Ectodermal cell (in vitro differentiated cells): Measurements from ENCODE around the gene TENT4B.

Source experiments
- H3K27ac ChIP-seq: 2 replicates; pipeline ENCODE4 v1.7.0; 2013; ENCODE audit warnings: mild to moderate bottlenecking, low read depth, low read length; ENCODE audit not compliant: insufficient read depth, poor library complexity, severe bottlenecking
- H3K27me3 ChIP-seq: 2 replicates; pipeline ENCODE4 v1.7.0; 2013; ENCODE audit warnings: mild to moderate bottlenecking, low read length; ENCODE audit not compliant: insufficient read depth, control insufficient read depth, poor library complexity, severe bottlenecking
- H3K36me3 ChIP-seq: one replicate; pipeline ENCODE4 v1.7.0; 2013; ENCODE audit warnings: low read length; ENCODE audit not compliant: control insufficient read depth, insufficient read depth
- H3K4me1 ChIP-seq: one replicate; pipeline ENCODE4 v1.7.0; 2013; ENCODE audit warnings: low read length; ENCODE audit not compliant: control insufficient read depth, insufficient read depth
- H3K4me3 ChIP-seq: 2 replicates; pipeline ENCODE4 v1.7.0; 2013; ENCODE audit warnings: low read depth, low read length, control low read depth; ENCODE audit not compliant: insufficient read depth
- H3K9me3 ChIP-seq: 2 replicates; pipeline ENCODE4 v1.7.0; 2013; ENCODE audit warnings: mild to moderate bottlenecking, low read length, moderate library complexity; ENCODE audit not compliant: control insufficient read depth
- WGBS, 2 experiments: methylation state at CpG; one replicate each; pipeline ENCODE4 v1.1.7; 2013; ENCODE audit warnings: missing lambda C conversion rate in 2 of 2; 5-methylcytosine and 5-hydroxymethylcytosine counted together

TENT4B gene

DNA sequence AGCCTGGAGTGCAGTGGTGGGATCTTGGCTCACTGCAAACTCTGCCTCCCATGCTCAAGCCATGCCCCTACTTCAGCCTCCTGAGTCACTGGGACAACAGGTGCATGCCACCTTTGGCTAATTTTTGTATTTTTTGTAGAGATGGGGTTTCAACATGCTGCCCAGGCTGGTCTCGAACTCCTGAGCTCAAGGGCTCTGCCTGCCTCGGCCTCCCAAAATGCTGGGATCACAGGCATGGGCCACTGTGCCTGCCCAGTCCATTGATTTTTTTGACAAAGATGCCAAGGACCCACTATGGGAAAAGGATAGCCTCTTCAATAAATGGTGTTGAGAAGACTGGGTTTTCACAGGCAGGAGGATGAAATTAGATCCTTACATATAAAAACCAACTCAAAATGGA lies 102.4 kb downstream of the TENT4B start:
- peaks cover 26% of the 10 kb centered on the region for H3K4me1 ChIP-seq
- 88 to 94% methylated on average over 2 of the region's 2 CpGs for WGBS, 2 experiments
- no peaks in the 10 kb centered on the region for H3K27me3 ChIP-seq
- H3K9me3 ChIP-seq = no peaks in the 10 kb centered on the region
- H3K36me3 ChIP-seq = no peaks in the 10 kb centered on the region
- H3K27ac ChIP-seq = no peak overlapping the region
- H3K4me3 ChIP-seq = no peak overlapping the region

DNA sequence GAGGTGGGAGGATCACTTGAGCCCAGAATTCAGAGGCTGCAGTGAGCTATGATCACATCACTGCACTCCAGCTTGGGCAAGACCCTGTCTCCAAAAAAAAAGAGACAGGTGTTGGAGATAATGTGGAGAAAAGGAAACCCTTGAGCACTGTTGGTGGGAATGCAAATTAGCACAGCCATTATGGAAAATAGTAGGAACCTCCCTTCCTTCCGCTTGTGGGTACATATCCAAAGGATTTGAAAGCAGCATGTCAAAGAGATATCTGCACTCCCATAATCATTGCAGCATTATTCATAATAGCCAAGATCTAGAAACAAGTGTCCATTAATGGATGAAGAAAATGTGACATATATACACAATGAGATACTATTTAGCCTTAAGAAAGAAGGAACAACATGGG lies 103.5 kb downstream of the TENT4B start:
- Histone ChIP-seq H3K27me3 (no peaks in the 10 kb centered on the region), H3K9me3 (no peaks in the 10 kb centered on the region), H3K4me3 (no peak overlapping the region), H3K27ac (no peak overlapping the region), H3K36me3 (no peaks in the 10 kb centered on the region), H3K4me1 (peaks cover 24% of the 10 kb centered on the region)
- 79 to 100% methylated on average over 1 of the region's 1 CpG for WGBS, 2 experiments

DNA sequence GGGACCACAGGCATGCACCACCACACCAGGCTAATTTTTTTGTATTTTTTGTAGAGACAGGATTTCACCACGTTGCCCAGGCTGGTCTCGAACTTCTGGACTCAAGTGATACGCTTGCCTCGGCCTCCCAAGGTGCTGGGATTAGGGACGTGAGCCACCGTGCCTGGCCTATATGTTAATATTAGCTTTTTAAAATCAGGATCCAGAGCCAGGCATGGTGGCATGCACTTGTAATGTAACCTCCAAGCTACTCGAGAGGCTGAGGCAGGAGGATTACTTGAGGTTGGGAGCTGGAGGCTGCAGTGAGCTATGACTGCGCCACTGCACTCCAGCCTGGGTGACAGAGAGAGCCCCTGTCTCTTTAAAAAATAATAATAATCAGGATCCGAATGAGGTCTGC lies 104.8 kb downstream of the TENT4B start:
- H3K27me3 ChIP-seq = no peaks in the 10 kb centered on the region
- 93 to 95% methylated on average over 9 of the region's 9 CpGs for WGBS, 2 experiments
- no peak overlapping the region for H3K4me3 ChIP-seq
- H3K36me3 ChIP-seq = no peaks in the 10 kb centered on the region
- peaks cover 19% of the 10 kb centered on the region for H3K4me1 ChIP-seq
- H3K9me3 ChIP-seq = no peaks in the 10 kb centered on the region
- no peak overlapping the region for H3K27ac ChIP-seq

DNA sequence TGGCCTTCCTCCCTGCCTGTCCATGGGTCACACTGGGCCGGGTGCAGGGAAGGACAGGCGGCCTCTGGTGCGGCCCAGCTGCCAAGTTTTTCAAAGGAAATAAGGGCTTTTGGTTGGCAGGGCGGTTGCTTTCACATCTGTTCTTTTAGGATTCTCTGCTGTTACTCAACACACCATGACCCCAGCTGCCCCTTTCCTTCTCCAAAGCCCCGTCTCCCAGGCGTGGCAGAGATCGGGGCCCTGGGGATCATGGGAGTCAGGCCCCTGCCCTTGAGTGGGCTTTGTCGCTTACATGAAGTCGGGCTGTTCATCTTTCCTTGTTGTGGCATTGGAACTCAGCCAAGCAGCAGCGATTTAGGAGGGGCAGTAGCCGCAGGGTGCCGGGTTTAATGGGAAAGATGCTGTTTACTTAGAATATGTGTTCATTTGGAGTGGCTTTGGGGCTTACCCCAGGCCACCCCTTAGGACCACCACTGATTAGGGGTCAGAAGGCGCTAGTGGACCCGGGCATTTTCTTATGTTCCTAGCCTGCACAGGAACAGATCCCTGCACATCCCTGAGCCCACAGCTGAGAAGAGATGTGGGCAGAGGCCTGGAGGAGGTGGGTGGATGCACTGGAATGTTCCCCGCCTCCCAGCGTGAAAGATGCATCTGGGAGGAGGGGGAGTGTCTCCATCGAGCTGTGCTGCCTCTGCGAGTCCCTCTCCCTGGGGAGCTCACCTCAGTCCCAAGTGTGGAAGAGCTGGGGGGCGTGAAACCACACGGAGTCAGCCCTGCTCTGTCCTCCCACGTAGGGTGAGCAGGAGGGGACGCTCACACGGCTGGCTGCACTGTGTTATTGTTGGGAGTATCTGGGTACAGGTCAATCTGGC lies 106.5 kb downstream of the TENT4B start:
- H3K4me1 ChIP-seq = peaks cover 12% of the 10 kb centered on the region
- H3K4me3 ChIP-seq = no peak overlapping the region
- H3K36me3 ChIP-seq = no peaks in the 10 kb centered on the region
- H3K9me3 ChIP-seq = no peaks in the 10 kb centered on the region
- no peaks in the 10 kb centered on the region for H3K27me3 ChIP-seq
- H3K27ac ChIP-seq = peak overlapping the region; percentile 67
- 60 to 64% methylated on average over 23 of the region's 23 CpGs for WGBS, 2 experiments

DNA sequence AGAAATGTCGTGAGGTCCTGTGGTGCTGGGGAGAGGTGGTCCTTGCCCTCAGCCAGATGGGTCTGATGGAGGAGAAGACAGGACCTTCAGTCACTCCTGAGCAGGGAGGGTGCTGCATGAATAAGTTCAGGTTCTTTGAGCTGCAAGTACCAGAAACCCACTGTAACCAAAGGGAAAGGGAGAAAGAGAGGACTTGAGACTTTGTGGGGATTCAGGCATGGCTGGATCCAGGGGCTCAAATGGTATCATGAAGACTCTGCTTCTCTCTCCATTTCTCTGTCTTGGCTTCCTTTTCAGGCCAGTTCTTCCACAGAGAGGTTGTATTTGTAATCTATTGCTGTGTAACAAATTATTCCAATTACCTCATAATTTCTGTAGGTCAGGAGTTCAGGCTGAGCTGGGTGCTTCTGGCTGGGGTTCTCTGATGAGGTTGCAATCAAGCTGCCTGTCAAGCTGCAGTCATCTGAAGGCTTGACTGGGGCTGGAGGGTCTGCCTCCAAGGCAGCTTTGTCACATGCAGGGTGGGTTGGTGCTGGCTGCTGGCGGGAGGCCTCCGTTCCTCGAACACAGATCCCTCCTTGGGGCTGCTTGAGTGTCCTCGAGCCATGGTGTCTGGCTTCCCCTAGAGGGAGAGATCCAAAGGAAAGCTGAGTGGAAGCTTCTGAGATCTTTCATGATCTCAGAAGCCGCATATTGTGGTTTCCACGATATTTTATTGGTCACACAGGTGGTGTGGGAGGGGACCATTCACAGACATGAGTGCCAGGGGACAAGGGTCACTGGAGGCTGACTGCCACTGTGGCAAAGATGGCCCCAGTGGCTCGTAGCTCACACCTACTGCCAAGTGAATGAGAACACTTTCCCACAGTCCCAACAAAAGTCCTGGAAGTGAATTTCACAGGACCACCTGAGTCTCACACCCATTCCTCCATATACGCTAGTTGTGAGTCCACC lies 107.4 kb downstream of the TENT4B start:
- no peaks in the 10 kb centered on the region for H3K27me3 ChIP-seq
- H3K4me3 ChIP-seq = no peak overlapping the region
- H3K36me3 ChIP-seq = no peaks in the 10 kb centered on the region
- no peaks in the 10 kb centered on the region for H3K9me3 ChIP-seq
- no peak overlapping the region for H3K27ac ChIP-seq
- WGBS, 2 experiments = 95 to 96% methylated on average over 9 of the region's 9 CpGs
- H3K4me1 ChIP-seq = peaks cover 12% of the 10 kb centered on the region

DNA sequence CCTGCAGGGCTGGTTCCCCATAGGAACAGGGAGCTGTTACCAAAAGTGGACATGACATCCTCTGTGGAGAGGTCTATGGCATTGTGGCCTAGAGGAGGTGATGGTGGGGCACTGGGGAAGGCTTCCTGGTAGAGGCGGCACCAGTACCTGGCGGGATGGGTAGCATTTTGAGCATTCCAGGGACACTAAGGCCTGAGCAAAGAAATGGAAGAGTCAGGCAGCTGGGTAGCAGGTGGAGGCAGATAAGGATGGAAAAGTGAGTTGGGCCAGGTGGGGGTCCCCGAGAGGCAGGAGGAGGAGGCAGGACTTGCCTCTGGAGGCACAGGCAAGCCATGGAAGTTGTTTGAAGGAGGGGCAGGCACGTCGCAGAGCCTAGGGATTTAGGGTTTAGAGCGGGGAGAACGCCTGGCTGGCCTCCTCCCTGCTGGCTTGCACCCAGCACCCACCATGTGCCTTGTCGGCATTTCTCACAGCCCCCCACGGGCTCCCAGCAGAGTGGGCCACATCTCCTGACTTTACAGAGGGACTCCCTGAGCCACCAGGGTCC lies 108.1 kb downstream of the TENT4B start:
- Histone ChIP-seq H3K27me3 (no peaks in the 10 kb centered on the region), H3K4me3 (no peak overlapping the region), H3K4me1 (peaks cover 12% of the 10 kb centered on the region), H3K27ac (no peak overlapping the region), H3K36me3 (no peaks in the 10 kb centered on the region), H3K9me3 (no peaks in the 10 kb centered on the region)
- WGBS, 2 experiments = 82% methylated on average over 9 of the region's 9 CpGs

DNA sequence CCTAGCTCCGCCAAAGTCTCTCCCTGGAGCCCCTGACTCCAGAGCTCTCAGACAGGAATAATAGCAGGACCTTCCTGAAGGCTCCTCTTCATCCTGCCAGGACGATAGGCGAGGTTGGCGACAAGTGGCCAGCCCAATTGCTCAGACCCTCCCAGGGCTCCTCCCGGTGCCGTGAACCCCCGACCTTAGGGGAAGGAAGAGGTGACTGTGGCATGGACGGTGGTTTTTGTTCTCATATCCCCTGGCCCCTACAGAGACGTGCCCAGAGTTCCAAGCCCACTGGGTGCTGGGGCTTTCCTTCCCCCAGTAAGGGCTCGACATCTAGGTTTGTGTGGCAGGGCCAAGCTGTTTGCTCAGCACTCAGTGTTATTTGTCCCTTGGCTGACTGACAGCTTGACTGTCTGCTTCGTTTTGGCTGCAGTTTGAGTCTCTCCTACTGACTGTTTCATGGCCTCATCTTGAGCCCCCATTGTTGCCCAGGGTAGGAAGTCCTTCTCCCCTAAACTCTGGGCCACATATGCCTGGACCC lies 108.7 kb downstream of the TENT4B start:
- Histone ChIP-seq H3K4me1 (peaks cover 12% of the 10 kb centered on the region), H3K4me3 (no peak overlapping the region), H3K27ac (no peak overlapping the region), H3K27me3 (no peaks in the 10 kb centered on the region), H3K36me3 (no peaks in the 10 kb centered on the region), H3K9me3 (no peaks in the 10 kb centered on the region)
- 84 to 85% methylated on average over 11 of the region's 11 CpGs for WGBS, 2 experiments

DNA sequence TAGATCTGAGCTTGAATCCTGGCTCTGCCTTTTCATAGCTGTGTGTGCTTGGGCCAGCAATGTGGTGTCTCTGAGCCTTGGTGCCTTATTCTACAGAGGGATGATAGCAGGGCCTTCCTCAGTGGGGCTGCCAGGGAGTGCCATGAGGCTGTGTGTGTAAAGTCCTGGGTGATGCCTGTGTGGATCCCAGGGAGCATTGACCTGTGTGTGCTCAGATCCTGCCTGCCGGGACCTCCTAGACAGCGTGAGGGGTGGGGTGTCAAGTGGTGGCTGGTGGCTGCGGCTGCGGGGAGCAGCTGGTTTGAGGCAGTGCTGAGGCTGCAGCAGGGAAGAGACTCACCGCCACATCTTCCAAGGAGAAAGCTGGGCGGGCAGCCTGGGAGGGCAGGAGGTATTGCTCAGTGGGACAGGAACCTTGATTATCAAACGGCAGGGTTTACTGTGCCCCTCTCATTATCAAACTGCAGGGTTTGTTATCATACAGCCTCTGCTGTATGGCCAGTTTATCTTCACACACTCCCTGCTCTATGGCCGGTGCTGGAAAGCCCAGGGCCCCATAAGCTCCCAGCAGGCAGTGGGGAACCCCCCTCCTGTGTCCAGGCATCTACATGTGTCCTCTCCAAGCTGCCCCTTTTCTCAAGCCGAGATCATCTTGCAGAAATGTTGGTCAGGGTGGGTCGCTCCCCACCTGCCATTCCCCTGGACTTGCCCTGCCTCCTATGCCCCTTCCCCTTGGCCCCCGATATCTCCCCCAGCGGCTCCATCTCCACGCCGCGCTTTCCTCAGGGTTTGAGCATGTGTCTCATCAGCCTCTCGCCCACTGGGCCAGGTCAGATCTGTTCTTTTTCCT lies 110.2 kb downstream of the TENT4B start:
- Histone ChIP-seq H3K4me1 (peaks cover 12% of the 10 kb centered on the region), H3K27me3 (no peaks in the 10 kb centered on the region), H3K36me3 (no peaks in the 10 kb centered on the region), H3K27ac (no peak overlapping the region), H3K9me3 (no peaks in the 10 kb centered on the region), H3K4me3 (no peak overlapping the region)
- 89% methylated on average over 16 of the region's 16 CpGs for WGBS, 2 experiments
